Measurements from ENCODE around the gene FIGN. TPM values are rescaled to one million over a fixed set of nuclear protein-coding genes. Genes with fewer than 3 reads are reported as not detected.

The FIGN gene
- total and polyA plus RNA-seq, 2 donors (not counting 1 experiment from before 2014, with no cell fraction given), result not detected

GRCh38 chr2:163658556-163658955 lies 77.3 kb downstream of the FIGN start:
- DNase-seq, result no peak
- Histone ChIP-seq H3K9me3 (ENCODE audit: control extremely low read depth in 1 of 3, control insufficient read depth in 2 of 3, insufficient read depth in 1 of 3, low read length in 2 of 3) (peaks cover 0 to 6% (median 0%) of the 10 kb centered on the region in 3 donors), H3K4me2 (replicated peaks; ENCODE audit: low read depth, low read length, poor library complexity, severe bottlenecking) (no peak overlapping the region), H3K79me2 (ENCODE audit: control insufficient read depth, insufficient read depth, low read length) (no peaks in the 10 kb centered on the region), H3K27ac (ENCODE audit: low read length in 2 of 2) (no peak overlapping the region), H3K36me3 (replicated peaks in 1 of 2; ENCODE audit: control extremely low read depth in 1 of 2, control insufficient read depth in 1 of 2, extremely low read depth in 1 of 2, insufficient read depth in 2 of 2, low read length in 1 of 2) (no peaks in the 10 kb centered on the region), H4K20me1 (ENCODE audit: control insufficient read depth, insufficient read depth, low read length, poor library complexity, severe bottlenecking) (no peaks in the 10 kb centered on the region), H3K9ac (ENCODE audit: low read length) (no peak overlapping the region), H3K4me1 (ENCODE audit: control insufficient read depth in 2 of 2, insufficient read depth in 2 of 2, low read length in 2 of 2) (no peaks in the 10 kb centered on the region), H3K4me3 (ENCODE audit: control extremely low read depth in 1 of 5, extremely low read depth in 1 of 5, insufficient read depth in 1 of 5, low read depth in 2 of 5, low read length in 4 of 5) (no peak overlapping the region), H3K27me3 (replicated peaks in 1 of 4; ENCODE audit: control extremely low read depth in 1 of 4, control insufficient read depth in 3 of 4, insufficient read depth in 4 of 4, low read length in 3 of 4) (no peaks in the 10 kb centered on the region), H2AFZ (ENCODE audit: insufficient read depth, low read depth, low read length, poor library complexity, severe bottlenecking) (no peak overlapping the region)
- no peak for TF ChIP-seq EZH2 (IDR thresholded peaks at IDR 0.05; ENCODE audit: borderline replicate concordance, insufficient read depth, low read depth, low read length, poor library complexity, severe bottlenecking)
- TF ChIP-seq CTCF (IDR thresholded peaks at IDR 0.05), result no peak
- CTCF ChIA-PET, result no interaction called here
- Mint-ChIP-seq H3K4me1 (no peaks in the 10 kb centered on the region), H3K27ac (no peak overlapping the region), H3K27me3 (no peaks in the 10 kb centered on the region), H3K9me3 (ENCODE audit: insufficient read depth) (peaks cover 2% of the 10 kb centered on the region), H3K4me3 (no peak overlapping the region)
- intact Hi-C loops (cut with micrococcal nuclease), result no loop called here
- POLR2A ChIA-PET, result no interaction called here
- no peak for ATAC-seq (ENCODE audit: low read depth)
- 61% methylated on average over 2 of the region's 2 CpGs for WGBS (ENCODE audit: insufficient coverage)

GRCh38 chr2:163657281-163657656 lies 78.5 kb downstream of the FIGN start:
- H3K27me3 ChIP-seq (replicated peaks in 1 of 4; ENCODE audit: control extremely low read depth in 1 of 4, control insufficient read depth in 3 of 4, insufficient read depth in 4 of 4, low read length in 3 of 4), result no peaks in the 10 kb centered on the region
- POLR2A ChIA-PET, result no interaction called here

More at GRCh38 chr2:163657281-163657656, 78.5 kb downstream of the FIGN start:
- Mint-ChIP-seq H3K27me3 (peaks cover 3% of the 10 kb centered on the region), H3K4me3 (no peak overlapping the region), H3K4me1 (no peaks in the 10 kb centered on the region), H3K27ac (no peak overlapping the region), H3K9me3 (ENCODE audit: insufficient read depth) (peaks cover 2% of the 10 kb centered on the region)
- Histone ChIP-seq H3K27ac (ENCODE audit: low read length in 2 of 2) (no peak overlapping the region), H3K9ac (ENCODE audit: low read length) (no peak overlapping the region), H4K20me1 (ENCODE audit: control insufficient read depth, insufficient read depth, low read length, poor library complexity, severe bottlenecking) (no peaks in the 10 kb centered on the region), H2AFZ (ENCODE audit: insufficient read depth, low read depth, low read length, poor library complexity, severe bottlenecking) (no peak overlapping the region), H3K36me3 (replicated peaks in 1 of 2; ENCODE audit: control extremely low read depth in 1 of 2, control insufficient read depth in 1 of 2, extremely low read depth in 1 of 2, insufficient read depth in 2 of 2, low read length in 1 of 2) (no peaks in the 10 kb centered on the region), H3K4me2 (replicated peaks; ENCODE audit: low read depth, low read length, poor library complexity, severe bottlenecking) (no peak overlapping the region), H3K4me1 (ENCODE audit: control insufficient read depth in 2 of 2, insufficient read depth in 2 of 2, low read length in 2 of 2) (no peaks in the 10 kb centered on the region), H3K9me3 (ENCODE audit: control extremely low read depth in 1 of 3, control insufficient read depth in 2 of 3, insufficient read depth in 1 of 3, low read length in 2 of 3) (peaks cover 0 to under 1% (median 0%) of the 10 kb centered on the region in 3 donors), H3K4me3 (ENCODE audit: control extremely low read depth in 1 of 5, extremely low read depth in 1 of 5, insufficient read depth in 1 of 5, low read depth in 2 of 5, low read length in 4 of 5) (no peak overlapping the region), H3K79me2 (ENCODE audit: control insufficient read depth, insufficient read depth, low read length) (no peaks in the 10 kb centered on the region)
- intact Hi-C loops (cut with micrococcal nuclease), result no loop called here
- CTCF ChIA-PET, result no interaction called here
- ATAC-seq (ENCODE audit: low read depth) (no peak), DNase-seq (no peak)
- no CpG with 5 or more reads among the region's 3 CpGs for WGBS (ENCODE audit: insufficient coverage)
- TF ChIP-seq EZH2 (IDR thresholded peaks at IDR 0.05; ENCODE audit: borderline replicate concordance, insufficient read depth, low read depth, low read length, poor library complexity, severe bottlenecking), result no peak
- TF ChIP-seq CTCF (IDR thresholded peaks at IDR 0.05), result no peak
